ENCODE measurements around the gene GGTA1.
"Not testable (repeated sequence)": the region's sequence is repeated elsewhere in the genome, so short reads cannot be mapped to it uniquely, and the experiment has no call there.

The GGTA1 gene

GRCh38 chr9:121499427-121500164, at the start of gene GGTA1:
Gene GGTA1 (minus strand): TSS chr9:121499844. CDS start chr9:121467922, 31,922 bp downstream.
- DNase-seq (ENCODE audit: low spot score), result no peak

- no peak for DNase-seq (ENCODE audit: low spot score)
Observed at GRCh38 chr9:121548666-121549065, 49.0 kb upstream of the GGTA1 start.

DNA sequence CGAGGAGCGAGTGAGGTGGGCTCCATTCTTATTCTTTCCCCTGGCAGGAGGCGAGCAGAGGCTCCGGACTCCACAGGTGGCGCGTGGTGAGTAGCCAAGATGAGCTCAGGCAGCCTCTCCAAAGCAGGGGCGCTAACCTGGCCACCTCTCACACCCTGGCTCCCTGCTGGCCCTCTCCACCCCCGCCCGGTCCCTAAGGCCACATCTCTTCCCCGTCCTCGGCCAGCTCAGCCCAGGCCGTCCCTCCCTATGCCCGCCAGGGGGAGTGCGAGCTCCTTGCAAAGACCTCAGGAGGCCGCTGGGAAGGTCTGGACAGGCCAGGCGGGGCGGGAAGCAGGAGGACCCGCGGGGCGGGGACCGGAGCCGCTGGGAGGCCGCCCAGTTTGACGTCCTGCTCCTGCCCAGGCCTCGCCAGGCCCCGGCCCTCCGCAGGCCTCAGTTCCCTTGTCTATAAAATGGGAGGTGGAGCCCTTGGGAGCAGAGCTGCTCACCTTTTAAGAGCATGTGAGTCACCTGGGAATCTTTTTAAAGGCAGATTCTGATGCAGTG, 46.3 kb upstream of the GGTA1 start:
- DNase-seq (ENCODE audit: low spot score), result peak; percentile 39

- DNase-seq (ENCODE audit: low spot score), result no peak
Observed at GRCh38 chr9:121545150-121545874, 45.7 kb upstream of the GGTA1 start.

DNA sequence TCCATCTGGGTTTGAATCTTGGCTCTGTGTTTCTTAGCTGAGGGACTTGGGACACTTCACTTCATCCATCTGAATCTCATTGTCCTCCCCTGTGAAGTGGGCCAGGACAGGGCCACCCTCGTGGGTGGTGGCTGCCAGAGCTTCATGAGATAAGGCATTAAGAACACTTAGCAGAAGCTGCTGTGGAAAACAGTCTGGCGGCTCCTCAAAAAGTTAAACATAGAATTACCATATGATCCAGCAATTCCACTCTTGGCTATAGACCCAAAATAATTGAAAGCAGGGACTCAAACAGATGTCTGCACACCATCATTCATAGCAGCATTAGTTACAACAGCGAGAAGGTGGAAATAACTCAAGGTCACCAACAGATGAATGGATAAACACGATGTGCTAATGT, 42.4 kb upstream of the GGTA1 start:
- no peak for DNase-seq (ENCODE audit: low spot score)

GRCh38 chr9:121541256-121541655, 41.6 kb upstream of the GGTA1 start:
- no peak for DNase-seq (ENCODE audit: low spot score)

DNA sequence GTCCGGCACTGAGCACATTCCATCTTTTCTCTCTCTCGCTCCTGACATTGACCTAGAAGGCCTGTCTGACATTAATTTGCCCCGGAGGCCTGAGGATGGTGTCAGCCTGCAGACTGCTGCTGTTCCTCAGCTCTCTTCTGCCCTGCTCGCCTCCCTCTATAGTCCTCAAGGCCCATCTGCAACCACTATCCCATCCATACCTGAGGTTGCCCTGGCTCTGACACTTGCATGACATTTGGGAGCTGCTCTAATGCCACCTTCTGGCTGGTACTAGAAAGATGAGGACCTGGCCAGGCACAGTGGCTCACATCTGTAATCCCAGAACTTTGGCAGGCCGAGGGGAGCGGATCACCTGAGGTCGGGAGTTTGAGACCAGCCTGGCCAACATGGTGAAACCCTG, 38.6 kb upstream of the GGTA1 start:
- DNase-seq (ENCODE audit: low spot score), result no peak

DNA sequence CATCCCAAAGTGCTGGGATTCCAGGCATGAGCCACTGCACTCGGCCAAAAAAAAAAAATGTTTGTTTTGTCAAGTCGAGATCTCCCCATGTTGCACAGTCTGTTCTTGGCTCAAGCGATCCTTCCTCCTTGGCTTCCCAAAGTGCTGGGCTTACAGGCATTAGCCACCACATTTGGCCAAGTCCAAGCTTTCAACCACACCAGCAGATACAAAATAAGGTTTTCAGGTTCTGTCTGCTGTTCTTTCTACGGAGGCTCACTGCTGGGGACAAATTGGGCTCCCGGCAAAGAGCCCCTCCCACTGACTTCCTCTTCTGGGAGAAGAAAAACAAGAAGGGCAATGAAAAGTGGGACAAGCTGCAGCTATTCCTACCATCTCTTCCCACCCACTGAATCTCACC, 37.6 kb upstream of the GGTA1 start:
- DNase-seq (ENCODE audit: low spot score), result no peak

GRCh38 chr9:121532881-121533280, 33.2 kb upstream of the GGTA1 start:
- DNase-seq (ENCODE audit: low spot score), result no peak

GRCh38 chr9:121529237-121529987, 29.8 kb upstream of the GGTA1 start:
- no peak for DNase-seq (ENCODE audit: low spot score)

- no peak for DNase-seq (ENCODE audit: low spot score)
Observed at GRCh38 chr9:121528642-121529041, 29.0 kb upstream of the GGTA1 start.

DNA sequence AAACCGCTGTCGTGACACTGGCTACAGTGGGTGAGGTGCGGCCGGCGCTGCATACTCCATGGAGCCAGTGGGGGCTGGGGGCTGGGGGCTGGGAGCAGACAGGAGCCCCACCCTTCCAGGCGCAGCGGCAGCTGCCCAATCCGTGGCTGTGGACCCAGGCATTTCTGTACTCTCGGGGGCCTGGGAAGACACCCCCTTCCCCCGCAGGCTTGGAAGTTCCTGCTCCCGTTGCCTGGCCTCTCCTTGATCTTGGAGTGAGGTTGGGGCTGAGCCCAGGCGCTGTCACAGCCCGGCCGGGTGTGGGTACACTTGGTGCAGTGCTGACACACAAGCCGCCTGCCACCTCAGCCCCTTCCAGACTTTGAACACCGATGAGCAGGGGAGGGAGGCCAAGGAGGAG, 27.7 kb upstream of the GGTA1 start:
- DNase-seq (ENCODE audit: low spot score), result no peak

DNA sequence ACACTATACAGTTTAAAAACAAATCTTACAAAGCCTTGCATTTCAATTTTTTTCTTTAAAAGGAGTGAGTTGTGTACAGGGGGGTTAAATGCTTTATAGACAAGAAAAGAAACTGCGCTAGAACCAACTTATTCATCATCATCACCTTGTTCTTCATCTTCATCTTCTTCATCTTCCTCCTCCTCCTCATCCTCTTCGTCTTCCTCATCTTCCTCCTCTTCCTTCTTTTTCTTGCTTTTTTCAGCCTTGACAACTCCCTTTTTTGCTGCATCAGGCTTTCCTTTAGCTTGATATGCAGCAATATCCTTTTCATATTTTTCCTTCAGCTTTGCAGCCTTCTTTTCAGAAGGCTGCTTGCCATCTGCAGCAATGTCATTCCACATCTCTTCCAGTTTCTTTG, 20.0 kb upstream of the GGTA1 start:
- DNase-seq (ENCODE audit: low spot score), result not testable (repeated sequence)

- DNase-seq (ENCODE audit: low spot score), result no peak
Observed at GRCh38 chr9:121518634-121519033, 19.0 kb upstream of the GGTA1 start.

GRCh38 chr9:121513166-121513565, 13.5 kb upstream of the GGTA1 start:
- not testable (repeated sequence) for DNase-seq (ENCODE audit: low spot score)

DNA sequence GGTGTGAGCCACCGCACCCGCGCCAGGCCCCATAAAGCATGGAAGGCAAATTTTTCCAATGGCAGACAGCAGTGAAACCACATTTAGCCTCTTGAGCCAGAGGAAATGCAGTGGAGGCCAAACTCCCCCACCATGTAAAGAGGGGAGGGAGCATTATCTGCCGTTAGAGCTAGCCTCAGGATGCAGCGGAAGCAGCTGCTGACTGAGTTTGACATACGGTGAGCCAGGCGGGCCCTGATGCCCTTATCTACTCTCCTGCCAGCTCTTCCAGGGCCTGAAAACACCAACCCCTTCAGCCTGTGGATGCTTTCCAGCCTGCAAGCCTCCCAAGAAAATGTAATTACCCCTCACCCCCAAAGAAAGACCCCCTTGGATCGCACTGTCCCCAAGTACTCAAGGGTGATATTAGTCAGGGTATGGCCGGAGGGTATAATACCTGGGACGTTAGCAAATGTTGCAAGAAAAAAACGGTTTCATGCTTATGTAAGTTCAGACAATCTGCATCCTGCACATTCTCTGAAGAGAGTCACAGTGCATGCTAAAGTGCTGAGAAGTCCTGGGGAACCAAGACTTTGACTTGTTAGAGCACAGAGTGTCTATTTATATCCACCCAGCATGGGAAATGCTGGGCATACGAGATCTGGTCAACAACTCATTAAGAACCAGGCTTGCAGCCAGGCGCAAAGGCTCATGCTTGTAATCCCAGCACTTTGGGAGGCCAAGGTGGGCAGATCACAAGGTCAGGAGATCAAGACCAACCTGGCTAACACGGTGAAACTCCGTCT, 11.3 kb upstream of the GGTA1 start:
- no peak for DNase-seq (ENCODE audit: low spot score)

DNA sequence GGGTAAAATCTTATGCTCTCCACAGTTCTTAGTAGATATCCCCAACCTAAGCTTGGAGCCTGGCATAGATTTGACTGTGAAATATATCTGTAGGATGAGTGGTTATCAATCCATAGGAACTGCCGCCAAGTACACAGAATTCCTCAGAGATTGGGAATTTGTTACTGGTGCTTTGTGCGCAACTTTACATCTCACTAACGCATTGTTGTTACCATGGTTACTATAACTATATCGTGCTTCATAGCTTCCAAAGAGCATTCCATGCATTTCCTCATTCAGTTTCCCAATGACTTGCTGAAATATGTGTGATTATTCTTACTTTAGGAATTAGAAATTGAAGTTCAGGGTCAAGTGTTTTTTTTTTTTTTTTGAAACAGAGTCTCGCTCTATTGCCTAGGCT, 9.5 kb upstream of the GGTA1 start:
- no peak for DNase-seq (ENCODE audit: low spot score)

DNA sequence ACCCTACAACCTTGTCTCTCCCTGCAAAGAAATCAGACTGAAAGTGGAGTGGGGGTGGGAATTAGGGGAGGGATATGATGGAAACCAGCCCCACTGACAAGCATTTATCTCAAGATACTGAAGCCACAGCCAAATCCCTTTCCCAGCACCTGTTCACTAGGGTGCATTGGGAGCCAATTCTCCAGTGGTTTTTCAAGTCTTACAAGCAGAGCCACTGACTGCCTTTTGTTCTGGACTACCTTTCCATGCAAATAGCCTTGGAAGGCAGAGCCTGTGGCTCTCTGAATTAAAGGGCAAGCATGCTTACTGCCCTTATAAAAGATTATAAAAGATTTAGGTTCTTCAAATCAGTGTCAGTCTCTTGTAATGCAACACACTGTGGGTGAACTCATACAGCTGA, 8.8 kb upstream of the GGTA1 start:
- no peak for DNase-seq (ENCODE audit: low spot score)

- DNase-seq (ENCODE audit: low spot score), result no peak
Observed at GRCh38 chr9:121505903-121506735, 6.5 kb upstream of the GGTA1 start.

GRCh38 chr9:121503444-121503843, 3.8 kb upstream of the GGTA1 start:
- DNase-seq (ENCODE audit: low spot score), result no peak

DNA sequence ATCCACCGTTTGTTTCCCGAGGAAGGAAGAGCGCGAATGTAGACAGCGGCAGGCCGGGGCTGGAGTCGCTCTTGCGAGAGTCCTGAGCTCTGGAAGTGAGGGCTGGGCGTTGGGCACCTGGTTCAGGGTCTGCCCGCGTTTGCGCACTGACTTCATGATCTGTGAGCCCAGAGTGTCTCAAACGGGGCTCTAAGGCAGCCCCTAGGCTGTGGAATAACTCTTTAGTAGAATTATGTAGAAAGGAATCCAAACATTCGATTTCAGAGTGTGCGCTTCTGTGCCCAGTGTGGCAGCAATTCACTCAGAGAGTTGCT, 478 bp upstream of the GGTA1 start:
- no peak for DNase-seq (ENCODE audit: low spot score)
